Ascending aorta (tissue), 2 donors: ENCODE data around the gene CD40. TPM values are rescaled to one million over a fixed set of nuclear protein-coding genes. Genes with fewer than 3 reads are reported as not detected.

Source experiments
- DNase-seq, 2 donors: peaks; one replicate each; pipeline ENCODE4 v3.0.0-alpha.2; 2019; ENCODE audit warnings: low spot score in 2 of 2
- H3K27ac ChIP-seq, 2 donors: fragments of 200-600 bp; sonication (generic); one replicate each; pipeline ENCODE4 v1.5.1; 2016 to 2017; ENCODE audit warnings: mild to moderate bottlenecking in 1 of 2
- H3K27me3 ChIP-seq: fragments of 200-600 bp; sonication (generic); one replicate; pipeline ENCODE4 v1.5.1; 2017
- H3K36me3 ChIP-seq, 2 donors: fragments of 200-600 bp; sonication (generic); one replicate each; pipeline ENCODE4 v1.5.1; 2016
- H3K4me1 ChIP-seq, 2 donors: fragments of 200-600 bp; sonication (generic); one replicate each; pipeline ENCODE4 v1.5.1; 2016 to 2017; ENCODE audit warnings: mild to moderate bottlenecking in 1 of 2
- H3K4me3 ChIP-seq, 2 donors: fragments of 200-600 bp; sonication (generic); one replicate each; pipeline ENCODE4 v1.5.1; 2016 to 2017; ENCODE audit warnings: mild to moderate bottlenecking in 1 of 2
- H3K9me3 ChIP-seq, 2 donors: fragments of 200-600 bp; sonication (generic); one replicate each; pipeline ENCODE4 v1.5.1; 2016
- CTCF ChIP-seq, 3 experiments: fragments of 200-600 bp in 2 of 3; fragments of 450-650 bp in 1 of 3; sonication (generic) in 2 of 3; IDR thresholded peaks; one replicate each; pipeline ENCODE4 v1.5.1; 2016 to 2019; ENCODE audit warnings: antibody characterized with exemption in 3 of 3, mild to moderate bottlenecking in 1 of 3, moderate library complexity in 1 of 3
- intact Hi-C: fragments of 100-400 bp; cut with DNase I; formaldehyde crosslinking; loops from one replicate; pipeline ENCODE4 v1.15.1; 2023
- total RNA-seq: library from RNA; depleted of rRNA; stranded (reverse); fragments of >200 nt; gene quantifications from one replicate; pipeline ENCODE4 v1.1.0, GENCODE V29; 2016

CD40 gene
- total RNA-seq, 1 donor from 2014 or later, result 34.7 TPM

- intact Hi-C loops, result loop anchor here (10.0 kb wide), 1 partner anchor 572 kb away; the partner anchor contains the start of gene TP53RK
Measured at GRCh38 chr20:46112430-46113112, 5.5 kb upstream of the CD40 start.

GRCh38 chr20:46113113-46113470 lies 5.0 kb upstream of the CD40 start:
- Histone ChIP-seq H3K9me3 (no peaks in the 10 kb centered on the region), H3K4me3 (no peak overlapping the region), H3K4me1 (no peaks in the 10 kb centered on the region), H3K27ac (no peak overlapping the region), H3K36me3 (no peaks in the 10 kb centered on the region), H3K27me3 (no peaks in the 10 kb centered on the region)
- no peak for DNase-seq
- TF ChIP-seq CTCF (IDR thresholded peaks at IDR 0.05), result no peak
- intact Hi-C loops, result loop anchor here (10.0 kb wide), 1 partner anchor 572 kb away; the partner anchor contains the start of gene TP53RK

More at GRCh38 chr20:46112430-46113112, 5.5 kb upstream of the CD40 start:
- H3K9me3 ChIP-seq, result no peaks in the 10 kb centered on the region
- DNase-seq, result no peak
- TF ChIP-seq CTCF (IDR thresholded peaks at IDR 0.05), result no peak
- H3K27me3 ChIP-seq, result no peaks in the 10 kb centered on the region
- no peaks in the 10 kb centered on the region for H3K36me3 ChIP-seq
- no peaks in the 10 kb centered on the region for H3K4me1 ChIP-seq
- H3K4me3 ChIP-seq, result no peak overlapping the region
- H3K27ac ChIP-seq, result no peak overlapping the region

- Histone ChIP-seq H3K27ac (no peak overlapping the region), H3K9me3 (no peaks in the 10 kb centered on the region), H3K4me1 (peaks cover 0 to 3% of the 10 kb centered on the region in 2 donors), H3K36me3 (no peaks in the 10 kb centered on the region), H3K27me3 (no peaks in the 10 kb centered on the region), H3K4me3 (no peak overlapping the region)
- no peak for TF ChIP-seq CTCF (IDR thresholded peaks at IDR 0.05)
- DNase-seq, result no peak
- intact Hi-C loops, result loop anchor here (10.0 kb wide), 1 partner anchor 570 kb away; the partner anchor contains the start of gene TP53RK
Measured at GRCh38 chr20:46114449-46114848, 3.7 kb upstream of the CD40 start.

- no peaks in the 10 kb centered on the region for H3K27me3 ChIP-seq
- peak overlapping the region; percentile 52 to 64 for H3K4me3 ChIP-seq
- no peak for TF ChIP-seq CTCF (IDR thresholded peaks at IDR 0.05)
- H3K36me3 ChIP-seq, result peaks cover 14 to 15% of the 10 kb centered on the region in 2 donors
- peak overlapping the region; percentile 81 to 87 for H3K27ac ChIP-seq
- intact Hi-C loops, result loop anchor here (10.0 kb wide), 1 partner anchor 566 kb away; the partner anchor contains the start of gene TP53RK
- peaks cover 0 to 3% of the 10 kb centered on the region in 2 donors for H3K4me1 ChIP-seq
- peak in 1 of 2 donors; percentile 73 for DNase-seq
- H3K9me3 ChIP-seq, result no peaks in the 10 kb centered on the region
Measured at GRCh38 chr20:46118481-46119020, 437 bp downstream of the CD40 start.

- Histone ChIP-seq H3K4me1 (peaks cover 0 to 3% of the 10 kb centered on the region in 2 donors), H3K9me3 (no peaks in the 10 kb centered on the region), H3K36me3 (peaks cover 16 to 20% of the 10 kb centered on the region in 2 donors), H3K27ac (peak overlapping the region; percentile 81 to 87), H3K27me3 (no peaks in the 10 kb centered on the region), H3K4me3 (peak overlapping the region; percentile 52 to 64)
- TF ChIP-seq CTCF (IDR thresholded peaks at IDR 0.05), result no peak
- intact Hi-C loops, result loop anchor here (10.0 kb wide), 1 partner anchor 566 kb away; the partner anchor contains the start of gene TP53RK
- DNase-seq, result no peak
Measured at GRCh38 chr20:46119028-46119546, 973 bp downstream of the CD40 start.
